ENCODE measurements around the gene TTC31.

TTC31 gene

GRCh38 chr2:74505448-74506246, 22.8 kb downstream of the TTC31 start:
- Histone ChIP-seq H2BK15ac (ENCODE audit: low read length) (no peak overlapping the region), H3K9me3 (replicated peaks in 1 of 2; ENCODE audit: control insufficient read depth in 2 of 2, insufficient read depth in 1 of 2, low read depth in 1 of 2, low read length in 2 of 2) (peaks cover 0 to 4% of the 10 kb centered on the region in 2 donors), H3K27ac (replicated peaks; ENCODE audit: low read length) (no peak overlapping the region), H2BK120ac (ENCODE audit: low read depth, low read length) (no peak overlapping the region), H4K8ac (ENCODE audit: low read depth, low read length) (no peak overlapping the region), H2AFZ (ENCODE audit: low read length) (no peak overlapping the region), H3K4me3 (ENCODE audit: low read length in 2 of 2) (no peak overlapping the region), H3K36me3 (replicated peaks in 1 of 2; ENCODE audit: control insufficient read depth in 2 of 2, insufficient read depth in 2 of 2, low read length in 2 of 2) (peaks cover 6 to 22% of the 10 kb centered on the region in 2 donors), H3K4me1 (ENCODE audit: control insufficient read depth in 2 of 2, insufficient read depth in 1 of 2, low read depth in 1 of 2, low read length in 2 of 2) (peaks cover 11% of the 10 kb centered on the region in 2 donors), H3K4me2 (ENCODE audit: insufficient read depth, low read length, poor library complexity, severe bottlenecking) (no peak overlapping the region), H3K4ac (ENCODE audit: low read length) (no peak overlapping the region), H2AK5ac (ENCODE audit: low read depth, low read length) (no peak overlapping the region), H3K9ac (ENCODE audit: low read depth, low read length, poor library complexity) (no peak overlapping the region), H3K27me3 (ENCODE audit: control insufficient read depth in 3 of 3, insufficient read depth in 3 of 3, low read depth in 1 of 3, low read length in 3 of 3) (peaks cover 29 to 78% (median 59%) of the 10 kb centered on the region in 3 experiments), H3K23ac (ENCODE audit: low read depth, low read length, poor library complexity) (no peak overlapping the region), H3K14ac (ENCODE audit: low read length) (no peak overlapping the region), H2BK5ac (ENCODE audit: low read length) (no peak overlapping the region), H2BK12ac (ENCODE audit: low read length) (no peak overlapping the region), H3K18ac (ENCODE audit: low read length) (no peak overlapping the region), H4K91ac (ENCODE audit: low read depth, low read length, poor library complexity) (no peak overlapping the region), H3K79me1 (ENCODE audit: low read depth, low read length) (peaks cover 3% of the 10 kb centered on the region)
- DNase-seq (ENCODE audit: low spot score): no peak
- no CpG with 5 or more reads among the region's 14 CpGs for WGBS, 2 donors (ENCODE audit: extremely low coverage in 2 of 2, insufficient read length in 2 of 2, insufficient replicate concordance in 1 of 2)

DNA sequence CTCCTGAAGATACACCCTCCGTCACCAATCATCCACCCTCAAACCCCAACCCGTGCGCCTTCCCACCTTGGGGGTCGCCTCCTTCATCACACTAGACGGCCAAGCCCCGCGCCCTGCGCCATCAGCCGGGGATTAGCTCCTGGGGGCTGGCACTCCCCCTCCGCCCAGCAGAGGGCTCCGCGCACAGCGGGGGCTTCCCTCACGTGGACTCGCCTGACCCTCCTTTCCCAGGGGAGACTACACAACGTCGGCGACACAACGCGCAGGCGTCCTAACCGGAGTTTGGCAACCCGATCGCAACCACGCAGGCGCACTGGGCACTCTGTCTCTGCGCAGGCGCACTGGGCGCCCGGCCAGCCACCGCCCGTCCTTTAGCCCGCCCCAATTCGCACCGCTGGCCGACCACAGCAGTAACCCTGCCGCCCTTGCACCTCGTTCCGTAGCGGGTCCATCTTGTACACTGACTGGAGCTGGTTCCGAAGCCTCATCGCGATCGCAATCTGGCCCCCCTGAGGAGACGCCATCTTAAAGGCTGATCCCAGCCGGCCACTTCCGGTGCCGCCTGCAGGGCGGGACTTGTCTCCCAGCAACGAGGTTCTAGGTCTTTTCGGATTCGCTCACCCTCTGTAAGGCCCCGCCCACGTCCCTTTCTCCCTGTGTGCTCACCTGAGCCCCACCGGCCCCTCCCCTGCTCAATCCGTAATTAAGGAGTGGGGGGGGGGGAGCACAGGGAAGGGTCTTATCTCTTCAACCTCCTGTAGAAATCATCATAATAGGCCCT, 24.5 kb downstream of the TTC31 start, which contains the start of gene PCGF1:
Gene PCGF1, minus strand, starts transcription at position 551 of the 781 bp plus-strand sequence. Its CDS starts 27 bp downstream, at position 524.
- peak within 1 kb of the TSS; percentile 99 for H2BK5ac ChIP-seq (ENCODE audit: low read length)
- H3K79me1 ChIP-seq (ENCODE audit: low read depth, low read length): peaks cover 3% of the 10 kb centered on the region
- peaks cover 16 to 76% (median 59%) of the 10 kb centered on the region in 3 experiments for H3K27me3 ChIP-seq (ENCODE audit: control insufficient read depth in 3 of 3, insufficient read depth in 3 of 3, low read depth in 1 of 3, low read length in 3 of 3)
- peak within 1 kb of the TSS; percentile 97 for H3K4me2 ChIP-seq (ENCODE audit: insufficient read depth, low read length, poor library complexity, severe bottlenecking)
- peak; percentile 97 for DNase-seq (ENCODE audit: low spot score)
- peak within 1 kb of the TSS; percentile 70 for H2BK120ac ChIP-seq (ENCODE audit: low read depth, low read length)
- peak within 1 kb of the TSS; percentile 99 for H2AFZ ChIP-seq (ENCODE audit: low read length)
- peak within 1 kb of the TSS; percentile 100 for H3K18ac ChIP-seq (ENCODE audit: low read length)
- H3K27ac ChIP-seq (replicated peaks; ENCODE audit: low read length): peak within 1 kb of the TSS; percentile 98
- H3K9ac ChIP-seq (ENCODE audit: low read depth, low read length, poor library complexity): peak within 1 kb of the TSS; percentile 100
- H3K4me3 ChIP-seq (ENCODE audit: low read length in 2 of 2): peak within 1 kb of the TSS; percentile 87 to 99
- peaks cover 6 to 22% of the 10 kb centered on the region in 2 donors for H3K36me3 ChIP-seq (replicated peaks in 1 of 2; ENCODE audit: control insufficient read depth in 2 of 2, insufficient read depth in 2 of 2, low read length in 2 of 2)
- H2BK15ac ChIP-seq (ENCODE audit: low read length): peak within 1 kb of the TSS; percentile 77
- H3K14ac ChIP-seq (ENCODE audit: low read length): peak within 1 kb of the TSS; percentile 100
- WGBS, 2 donors (ENCODE audit: extremely low coverage in 2 of 2, insufficient read length in 2 of 2, insufficient replicate concordance in 1 of 2): no CpG with 5 or more reads among the region's 56 CpGs
- peak within 1 kb of the TSS; percentile 98 for H2BK12ac ChIP-seq (ENCODE audit: low read length)
- H4K91ac ChIP-seq (ENCODE audit: low read depth, low read length, poor library complexity): no peak within 1 kb of the TSS
- peaks cover 7 to 9% of the 10 kb centered on the region in 2 donors for H3K4me1 ChIP-seq (ENCODE audit: control insufficient read depth in 2 of 2, insufficient read depth in 1 of 2, low read depth in 1 of 2, low read length in 2 of 2)
- no peak within 1 kb of the TSS for H3K4ac ChIP-seq (ENCODE audit: low read length)
- peak within 1 kb of the TSS; percentile 53 for H2AK5ac ChIP-seq (ENCODE audit: low read depth, low read length)
- H4K8ac ChIP-seq (ENCODE audit: low read depth, low read length): peak within 1 kb of the TSS; percentile 99
- peak within 1 kb of the TSS; percentile 98 for H3K23ac ChIP-seq (ENCODE audit: low read depth, low read length, poor library complexity)
- H3K9me3 ChIP-seq (replicated peaks in 1 of 2; ENCODE audit: control insufficient read depth in 2 of 2, insufficient read depth in 1 of 2, low read depth in 1 of 2, low read length in 2 of 2): peaks cover 0 to 4% of the 10 kb centered on the region in 2 donors

DNA sequence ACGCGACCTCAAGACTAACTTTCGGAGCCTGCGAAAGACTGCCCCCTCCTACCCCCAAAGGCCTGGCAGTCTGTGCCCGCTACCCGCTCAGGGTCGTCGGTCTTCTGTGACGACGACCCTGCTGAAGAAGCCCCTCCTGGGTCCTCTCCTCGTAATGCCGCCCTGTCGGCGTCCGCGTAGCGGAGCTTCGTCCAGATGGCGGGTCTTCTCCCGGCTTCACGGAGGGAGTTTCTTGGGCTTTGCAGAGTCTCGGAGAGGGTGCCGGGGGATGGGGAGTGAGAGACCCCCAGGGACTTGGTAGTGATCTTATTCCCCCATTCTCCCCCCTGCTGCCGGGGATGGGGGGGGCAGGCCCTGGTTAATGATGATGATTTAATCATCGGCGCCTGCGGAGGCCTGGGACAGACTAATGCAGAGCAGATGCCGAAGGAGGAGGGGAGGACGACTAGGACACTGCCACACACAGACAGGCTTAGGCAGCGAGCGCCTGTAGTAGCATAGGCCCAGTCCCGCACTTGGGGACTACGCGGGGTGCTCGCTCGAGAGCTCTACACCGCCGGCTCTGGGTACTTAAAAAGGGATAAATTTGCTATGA, 25.1 kb downstream of the TTC31 start:
- WGBS, 2 donors (ENCODE audit: extremely low coverage in 2 of 2, insufficient read length in 2 of 2, insufficient replicate concordance in 1 of 2): no CpG with 5 or more reads among the region's 38 CpGs
- no peak overlapping the region for H3K14ac ChIP-seq (ENCODE audit: low read length)

More for the DNA sequence above, 25.1 kb downstream of the TTC31 start:
- H3K4me2 ChIP-seq (ENCODE audit: insufficient read depth, low read length, poor library complexity, severe bottlenecking): peak overlapping the region; percentile 97
- no peak for DNase-seq (ENCODE audit: low spot score)
- H2AFZ ChIP-seq (ENCODE audit: low read length): peak overlapping the region; percentile 99
- H2BK120ac ChIP-seq (ENCODE audit: low read depth, low read length): peak overlapping the region; percentile 70
- H3K36me3 ChIP-seq (replicated peaks in 1 of 2; ENCODE audit: control insufficient read depth in 2 of 2, insufficient read depth in 2 of 2, low read length in 2 of 2): peaks cover 6 to 22% of the 10 kb centered on the region in 2 donors
- H3K9me3 ChIP-seq (replicated peaks in 1 of 2; ENCODE audit: control insufficient read depth in 2 of 2, insufficient read depth in 1 of 2, low read depth in 1 of 2, low read length in 2 of 2): peaks cover 0 to 4% of the 10 kb centered on the region in 2 donors
- peaks cover 8 to 9% of the 10 kb centered on the region in 2 donors for H3K4me1 ChIP-seq (ENCODE audit: control insufficient read depth in 2 of 2, insufficient read depth in 1 of 2, low read depth in 1 of 2, low read length in 2 of 2)
- peak overlapping the region; percentile 49 for H2BK15ac ChIP-seq (ENCODE audit: low read length)
- no peak overlapping the region for H3K9ac ChIP-seq (ENCODE audit: low read depth, low read length, poor library complexity)
- peak overlapping the region; percentile 85 for H3K18ac ChIP-seq (ENCODE audit: low read length)
- H4K8ac ChIP-seq (ENCODE audit: low read depth, low read length): no peak overlapping the region
- H2AK5ac ChIP-seq (ENCODE audit: low read depth, low read length): peak overlapping the region; percentile 53
- peak overlapping the region; percentile 87 to 99 for H3K4me3 ChIP-seq (ENCODE audit: low read length in 2 of 2)
- H4K91ac ChIP-seq (ENCODE audit: low read depth, low read length, poor library complexity): no peak overlapping the region
- peaks cover 3% of the 10 kb centered on the region for H3K79me1 ChIP-seq (ENCODE audit: low read depth, low read length)
- H2BK12ac ChIP-seq (ENCODE audit: low read length): no peak overlapping the region
- H3K27me3 ChIP-seq (ENCODE audit: control insufficient read depth in 3 of 3, insufficient read depth in 3 of 3, low read depth in 1 of 3, low read length in 3 of 3): peaks cover 16 to 75% (median 59%) of the 10 kb centered on the region in 3 experiments
- no peak overlapping the region for H3K27ac ChIP-seq (replicated peaks; ENCODE audit: low read length)
- peak overlapping the region; percentile 9 for H3K23ac ChIP-seq (ENCODE audit: low read depth, low read length, poor library complexity)
- H2BK5ac ChIP-seq (ENCODE audit: low read length): peak overlapping the region; percentile 99
- no peak overlapping the region for H3K4ac ChIP-seq (ENCODE audit: low read length)
